GM06990 (cell line): ENCODE results near the gene TMPRSS15.

Source experiments
- DNase-seq: peaks from one replicate; pipeline ENCODE4 v3.0.0-alpha.2; 2011; ENCODE audit not compliant: insufficient read length; ENCODE audit errors: extremely low read depth
- H3K27me3 ChIP-seq: replicated peaks from 2 replicates; pipeline ENCODE4 v1.6.0; 2011; ENCODE audit warnings: low read length; ENCODE audit not compliant: control insufficient read depth, insufficient read depth
- H3K36me3 ChIP-seq: 2 replicates; pipeline ENCODE4 v1.5.1; 2011; ENCODE audit warnings: low read length; ENCODE audit not compliant: control insufficient read depth, insufficient read depth
- H3K4me3 ChIP-seq: replicated peaks from 2 replicates; pipeline ENCODE4 v1.5.1; 2011; ENCODE audit warnings: low read depth, mild to moderate bottlenecking, control low read depth, low read length
- CTCF ChIP-seq: IDR thresholded peaks from 2 replicates; pipeline ENCODE4 v1.5.1; 2011; ENCODE audit warnings: low read length, control low read depth, mild to moderate bottlenecking, inconsistent platforms; ENCODE audit not compliant: insufficient read depth, poor library complexity, severe bottlenecking

Gene TMPRSS15

GRCh38 chr21:18252256-18252655 is 151.3 kb downstream of the TMPRSS15 start:
- Histone ChIP-seq H3K27me3 (no peaks in the 10 kb centered on the region), H3K36me3 (no peaks in the 10 kb centered on the region), H3K4me3 (no peak overlapping the region)
- TF ChIP-seq CTCF: no peak
- no peak for DNase-seq

GRCh38 chr21:18251065-18251464 is 152.5 kb downstream of the TMPRSS15 start:
- Histone ChIP-seq H3K27me3 (no peaks in the 10 kb centered on the region), H3K4me3 (no peak overlapping the region), H3K36me3 (no peaks in the 10 kb centered on the region)
- TF ChIP-seq CTCF: no peak
- no peak for DNase-seq

- no peaks in the 10 kb centered on the region for H3K27me3 ChIP-seq
- H3K4me3 ChIP-seq: no peak overlapping the region
- no peaks in the 10 kb centered on the region for H3K36me3 ChIP-seq
- TF ChIP-seq CTCF: no peak
- no peak for DNase-seq
Measured at GRCh38 chr21:18249672-18250071, 153.9 kb downstream of the TMPRSS15 start.

GRCh38 chr21:18248171-18248570 is 155.4 kb downstream of the TMPRSS15 start:
- Histone ChIP-seq H3K36me3 (no peaks in the 10 kb centered on the region), H3K27me3 (no peaks in the 10 kb centered on the region), H3K4me3 (no peak overlapping the region)
- no peak for TF ChIP-seq CTCF
- no peak for DNase-seq

- no peak for DNase-seq
- H3K27me3 ChIP-seq: no peaks in the 10 kb centered on the region
- TF ChIP-seq CTCF: no peak
- no peaks in the 10 kb centered on the region for H3K36me3 ChIP-seq
- H3K4me3 ChIP-seq: no peak overlapping the region
Measured at GRCh38 chr21:18245464-18245967, 158.1 kb downstream of the TMPRSS15 start.
